ENCODE measurements around the gene NT5E. TPM values are rescaled to one million over a fixed set of nuclear protein-coding genes. Genes with fewer than 3 reads are reported as not detected.
A peak's percentile ranks its signal among the peaks of the same experiment; 100 is the strongest.

NT5E gene
- total and polyA plus RNA-seq, 12 donors, result 0.88 to 8.4 (median 4.2) TPM

GRCh38 chr6:85458184-85458583 lies 8.3 kb downstream of the NT5E start:
- TF ChIP-seq, protein P1, sequence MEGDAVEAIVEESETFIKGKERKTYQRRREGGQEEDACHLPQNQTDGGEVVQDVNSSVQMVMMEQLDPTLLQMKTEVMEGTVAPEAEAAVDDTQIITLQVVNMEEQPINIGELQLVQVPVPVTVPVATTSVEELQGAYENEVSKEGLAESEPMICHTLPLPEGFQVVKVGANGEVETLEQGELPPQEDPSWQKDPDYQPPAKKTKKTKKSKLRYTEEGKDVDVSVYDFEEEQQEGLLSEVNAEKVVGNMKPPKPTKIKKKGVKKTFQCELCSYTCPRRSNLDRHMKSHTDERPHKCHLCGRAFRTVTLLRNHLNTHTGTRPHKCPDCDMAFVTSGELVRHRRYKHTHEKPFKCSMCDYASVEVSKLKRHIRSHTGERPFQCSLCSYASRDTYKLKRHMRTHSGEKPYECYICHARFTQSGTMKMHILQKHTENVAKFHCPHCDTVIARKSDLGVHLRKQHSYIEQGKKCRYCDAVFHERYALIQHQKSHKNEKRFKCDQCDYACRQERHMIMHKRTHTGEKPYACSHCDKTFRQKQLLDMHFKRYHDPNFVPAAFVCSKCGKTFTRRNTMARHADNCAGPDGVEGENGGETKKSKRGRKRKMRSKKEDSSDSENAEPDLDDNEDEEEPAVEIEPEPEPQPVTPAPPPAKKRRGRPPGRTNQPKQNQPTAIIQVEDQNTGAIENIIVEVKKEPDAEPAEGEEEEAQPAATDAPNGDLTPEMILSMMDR (IDR thresholded peaks at IDR 0.05), result no peak
- Histone ChIP-seq H3K9me3 (no peaks in the 10 kb centered on the region), H3K4me3 (no peak overlapping the region), H3K4me1 (peaks cover 4 to 43% (median 29%) of the 10 kb centered on the region in 9 donors), H3K36me3 (no peaks in the 10 kb centered on the region), H3K27me3 (peaks cover 0 to 17% (median 0%) of the 10 kb centered on the region in 7 donors), H3K27ac (peak overlapping the region in 4 of 10 donors; percentile 2 to 77 (median 44))
- 48 to 75% methylated on average over 2 of the region's 2 CpGs for WGBS, 2 donors
- ATAC-seq (no peak), DNase-seq (no peak)
- intact Hi-C loops (cut with DNase I), result no loop called here

DNA sequence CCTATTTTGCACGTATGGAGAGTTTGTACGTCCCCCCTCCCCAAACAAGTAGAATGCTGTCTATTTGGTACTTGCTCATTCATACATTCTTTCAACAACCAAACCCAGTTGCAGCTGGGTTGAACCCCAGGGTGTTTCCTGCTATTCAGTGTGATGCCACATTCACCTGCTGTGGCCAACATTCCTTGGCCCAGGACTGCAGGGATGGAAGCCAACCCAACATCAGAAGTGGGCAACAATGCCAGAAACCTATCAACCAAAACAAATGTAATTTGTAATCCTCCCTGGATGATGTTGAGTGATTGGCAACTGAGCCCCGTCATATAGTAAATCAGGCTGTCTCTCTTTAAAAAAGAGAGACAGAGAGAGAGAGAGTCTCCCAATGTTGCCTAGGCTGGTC lies 8.9 kb downstream of the NT5E start:
- Histone ChIP-seq H3K9me3 (no peaks in the 10 kb centered on the region), H3K4me1 (peaks cover 4 to 45% (median 29%) of the 10 kb centered on the region in 9 donors), H3K4me3 (no peak overlapping the region), H3K27ac (peak overlapping the region in 7 of 10 donors; percentile 17 to 77 (median 39)), H3K27me3 (peaks cover 0 to 13% (median 0%) of the 10 kb centered on the region in 7 donors), H3K36me3 (no peaks in the 10 kb centered on the region)
- WGBS, 2 donors, result 77 to 79% methylated on average over 3 of the region's 3 CpGs
- ATAC-seq (no peak), DNase-seq (no peak)
- TF ChIP-seq, protein P1 (IDR thresholded peaks at IDR 0.05), result no peak
- intact Hi-C loops (cut with DNase I), result no loop called here

- WGBS, 2 donors, result 59% methylated on average over 4 of the region's 4 CpGs
- no peaks in the 10 kb centered on the region for H3K36me3 ChIP-seq
- ATAC-seq, result peak in 5 of 8 donors; percentile 26 to 57 (median 46)
- H3K4me3 ChIP-seq, result no peak overlapping the region
- intact Hi-C loops (cut with DNase I), result no loop called here
- no peak for DNase-seq
- peaks cover 0 to 13% (median 0%) of the 10 kb centered on the region in 7 donors for H3K27me3 ChIP-seq
- H3K27ac ChIP-seq, result peak overlapping the region in 7 of 10 donors; percentile 26 to 77 (median 39)
- TF ChIP-seq, protein P1 (IDR thresholded peaks at IDR 0.05), result no peak
- no peaks in the 10 kb centered on the region for H3K9me3 ChIP-seq
- H3K4me1 ChIP-seq, result peaks cover 4 to 49% (median 33%) of the 10 kb centered on the region in 9 donors
Measured at GRCh38 chr6:85459224-85459901, 9.5 kb downstream of the NT5E start.

GRCh38 chr6:85460154-85460920 lies 10.5 kb downstream of the NT5E start:
- WGBS, 2 donors, result 56 to 58% methylated on average over 4 of the region's 4 CpGs
- intact Hi-C loops (cut with DNase I), result no loop called here
- Histone ChIP-seq H3K9me3 (no peaks in the 10 kb centered on the region), H3K27ac (peak overlapping the region in 8 of 10 donors; percentile 17 to 77 (median 64)), H3K27me3 (peaks cover 0 to 4% (median 0%) of the 10 kb centered on the region in 7 donors), H3K36me3 (no peaks in the 10 kb centered on the region), H3K4me3 (no peak overlapping the region), H3K4me1 (peaks cover 4 to 53% (median 35%) of the 10 kb centered on the region in 9 donors)
- TF ChIP-seq, protein P1 (IDR thresholded peaks at IDR 0.05), result no peak
- DNase-seq (no peak), ATAC-seq (peak in 6 of 8 donors; percentile 39 to 65 (median 50))
